CD4-positive, alpha-beta memory T cell (primary cell): ENCODE data around the gene ALG12. TPM values are rescaled to one million over a fixed set of nuclear protein-coding genes. Genes with fewer than 3 reads are reported as not detected.

Source experiments
- CTCF ChIA-PET: fragments of 350-600 bp; sonication (Branson Sonifier 250); formaldehyde crosslinking; loops from one replicate; lab custom pipeline; 2021; ENCODE audit warnings: inconsistent platforms; ENCODE audit not compliant: partially characterized antibody; lab: Charles Lee
- POLR2A ChIA-PET: fragments of 350-600 bp; sonication (Branson Sonifier 250); formaldehyde crosslinking; loops from one replicate; lab custom pipeline; 2021; ENCODE audit not compliant: partially characterized antibody; lab: Charles Lee
- DNase-seq, 5 donors: peaks; one replicate each; pipeline versions ENCODE4 v3.0.0 to v3.0.0-alpha.2; 2020 to 2022; ENCODE audit warnings: mixed read lengths in 1 of 5
- H3K27ac ChIP-seq: one replicate; pipeline ENCODE4 v1.7.0; 2013; ENCODE audit warnings: low read depth, low read length
- H3K27me3 ChIP-seq: 2 replicates; pipeline ENCODE4 v1.7.0; 2013; ENCODE audit warnings: mild to moderate bottlenecking, low read length, moderate library complexity; ENCODE audit not compliant: insufficient read depth
- H3K36me3 ChIP-seq: 2 replicates; pipeline ENCODE4 v1.7.0; 2013; ENCODE audit warnings: mild to moderate bottlenecking, low read length, moderate library complexity; ENCODE audit not compliant: insufficient read depth
- H3K4me1 ChIP-seq: 2 replicates; pipeline ENCODE4 v1.7.0; 2013; ENCODE audit warnings: mild to moderate bottlenecking, low read length, moderate library complexity; ENCODE audit not compliant: insufficient read depth
- H3K4me3 ChIP-seq, 2 donors: one replicate each; pipeline ENCODE4 v1.7.0; 2013; ENCODE audit warnings: low read length in 2 of 2, mild to moderate bottlenecking in 1 of 2
- H3K9me3 ChIP-seq, 2 donors: one replicate each; pipeline ENCODE4 v1.7.0; 2013; ENCODE audit warnings: low read length in 2 of 2, control low read depth in 1 of 2; ENCODE audit not compliant: control insufficient read depth in 1 of 2
- H3K27ac Mint-ChIP-seq, 7 donors: one replicate each; pipeline ENCODE4 v1.8.0; 2020 to 2021; ENCODE audit warnings: mixed read lengths in 7 of 7, mild to moderate bottlenecking in 6 of 7, inconsistent platforms in 3 of 7, moderate library complexity in 3 of 7
- H3K27me3 Mint-ChIP-seq, 2 donors: one replicate each; pipeline ENCODE4 v1.8.0; 2020 to 2021; ENCODE audit warnings: mixed read lengths in 2 of 2
- H3K36me3 Mint-ChIP-seq, 2 donors: one replicate each; pipeline ENCODE4 v1.8.0; 2020 to 2021; ENCODE audit warnings: mixed read lengths in 2 of 2, inconsistent platforms in 1 of 2, mild to moderate bottlenecking in 1 of 2
- H3K4me1 Mint-ChIP-seq, 4 donors: one replicate each; pipeline ENCODE4 v1.8.0; 2020 to 2021; ENCODE audit warnings: mixed read lengths in 4 of 4, mild to moderate bottlenecking in 1 of 4
- H3K4me3 Mint-ChIP-seq, 8 donors: one replicate each; pipeline ENCODE4 v1.8.0; 2020 to 2021; ENCODE audit warnings: mixed read lengths in 8 of 8, mild to moderate bottlenecking in 7 of 8, moderate library complexity in 6 of 8, inconsistent platforms in 3 of 8
- H3K9me3 Mint-ChIP-seq, 8 donors: one replicate each; pipeline ENCODE4 v1.8.0; 2020 to 2021; ENCODE audit warnings: mixed read lengths in 8 of 8, mild to moderate bottlenecking in 5 of 8, inconsistent platforms in 3 of 8, moderate library complexity in 1 of 8
- intact Hi-C: fragments of 100-400 bp; cut with micrococcal nuclease; formaldehyde crosslinking; loops from one replicate; pipeline ENCODE4 v1.15.1; 2023
- polyA plus RNA-seq, 2 donors: library from polyadenylated mRNA; unstranded; fragments of 300-500 nt; fragmentation: Illumina TruSeq; gene quantifications; one replicate each; pipeline ENCODE4 v1.2.3, GENCODE V29; 2021
- total RNA-seq, 2 experiments: library from RNA; stranded (reverse); gene quantifications; one replicate each; pipeline ENCODE4 v1.2.3, GENCODE V29; 2021

The ALG12 gene
- total and polyA plus RNA-seq, 4 experiments from 2014 or later, result 16.9 to 27.2 (median 19.3) TPM

GRCh38 chr22:49882519-49883293, 35.5 kb downstream of the ALG12 start:
- Histone ChIP-seq H3K27me3 (no peaks in the 10 kb centered on the region), H3K9me3 (no peaks in the 10 kb centered on the region), H3K36me3 (peaks cover 30% of the 10 kb centered on the region), H3K4me3 (no peak overlapping the region), H3K27ac (no peak overlapping the region), H3K4me1 (peaks cover 23% of the 10 kb centered on the region)
- H3K9me3 Mint-ChIP-seq, result no peaks in the 10 kb centered on the region
- intact Hi-C loops, result loop anchor here (10.0 kb wide), 1 partner anchor 118 kb away; no protein-coding TSS in a partner anchor
- no peak for DNase-seq
- H3K27ac Mint-ChIP-seq, result peak overlapping the region in 4 of 7 donors; percentile 16 to 88 (median 64)
- peak overlapping the region in 2 of 8 donors; percentile 8 to 45 for H3K4me3 Mint-ChIP-seq
- peaks cover 46 to 53% of the 10 kb centered on the region in 2 donors for H3K36me3 Mint-ChIP-seq
- CTCF ChIA-PET, result no interaction called here
- POLR2A ChIA-PET, result interaction anchor here (2.8 kb wide), 1 partner anchor 15 kb away, joined by 12 read pairs; no protein-coding TSS in a partner anchor
- H3K27me3 Mint-ChIP-seq, result no peaks in the 10 kb centered on the region
- peaks cover 23 to 44% (median 30%) of the 10 kb centered on the region in 4 donors for H3K4me1 Mint-ChIP-seq

DNA sequence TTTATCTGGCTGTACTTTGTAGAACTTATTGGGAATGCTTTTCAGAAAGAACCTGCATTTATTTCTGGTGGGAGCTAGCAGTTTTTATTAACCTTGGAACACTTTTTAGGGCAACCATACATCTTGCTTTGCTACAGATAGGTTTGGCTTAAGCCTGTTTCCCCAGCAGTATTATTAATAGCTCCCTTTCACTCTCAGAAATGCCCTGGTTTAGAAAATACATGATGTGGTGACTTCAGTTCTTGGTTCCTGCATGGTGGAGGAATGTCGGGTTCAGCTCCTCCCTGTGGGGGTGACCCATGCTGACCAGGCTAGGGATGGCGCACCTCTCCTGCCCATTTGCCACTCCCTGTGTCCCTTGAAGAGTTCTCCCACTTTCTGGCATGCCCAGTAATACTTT, 36.4 kb downstream of the ALG12 start:
- Mint-ChIP-seq H3K4me1 (peaks cover 25 to 47% (median 32%) of the 10 kb centered on the region in 4 donors), H3K9me3 (no peaks in the 10 kb centered on the region), H3K4me3 (peak overlapping the region in 3 of 8 donors; percentile 17 to 46 (median 28)), H3K27ac (peak overlapping the region in 4 of 7 donors; percentile 30 to 73 (median 63)), H3K27me3 (no peaks in the 10 kb centered on the region), H3K36me3 (peaks cover 42 to 47% of the 10 kb centered on the region in 2 donors)
- intact Hi-C loops, result loop anchor here (10.0 kb wide), 1 partner anchor 117 kb away; no protein-coding TSS in a partner anchor
- H3K36me3 ChIP-seq, result peaks cover 22% of the 10 kb centered on the region
- H3K4me1 ChIP-seq, result peaks cover 23% of the 10 kb centered on the region
- DNase-seq, result no peak
- ChIA-PET CTCF (interaction anchor here (0.9 to 1.7 kb wide), 2 partner anchors 8 to 14 kb away, joined by 3 to 4 read pairs; no protein-coding TSS in a partner anchor), POLR2A (interaction anchor here (2.8 kb wide), 1 partner anchor 14 kb away, joined by 12 read pairs; no protein-coding TSS in a partner anchor)
- H3K9me3 ChIP-seq, result no peaks in the 10 kb centered on the region
- H3K4me3 ChIP-seq, result no peak overlapping the region
- H3K27me3 ChIP-seq, result no peaks in the 10 kb centered on the region
- no peak overlapping the region for H3K27ac ChIP-seq

DNA sequence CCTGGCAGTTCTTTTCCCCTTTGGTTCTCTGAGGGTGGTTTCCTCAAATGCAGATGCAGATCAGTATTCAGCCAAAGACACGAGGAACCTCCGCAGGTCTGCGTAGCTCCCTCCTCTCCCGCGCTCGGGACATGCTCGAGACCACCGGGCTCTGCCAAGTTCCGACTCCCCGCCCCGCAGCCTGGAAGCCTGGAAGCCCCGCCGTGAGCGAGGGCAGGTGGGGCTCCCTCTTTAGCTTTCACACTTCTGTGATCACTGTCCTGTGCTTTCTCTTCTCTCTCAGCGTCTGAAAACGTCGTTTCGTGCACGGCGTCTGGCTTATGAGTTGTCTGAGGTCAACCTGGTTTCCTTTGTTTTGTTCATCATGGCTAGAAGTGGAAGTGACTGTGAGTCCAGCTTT, 38.0 kb downstream of the ALG12 start:
- Histone ChIP-seq H3K27ac (no peak overlapping the region), H3K4me3 (no peak overlapping the region), H3K36me3 (peaks cover 6% of the 10 kb centered on the region), H3K4me1 (peaks cover 23% of the 10 kb centered on the region), H3K27me3 (no peaks in the 10 kb centered on the region), H3K9me3 (no peaks in the 10 kb centered on the region)
- CTCF ChIA-PET, result interaction anchor here (1.7 kb wide), 1 partner anchor 9 kb away, joined by 4 read pairs; no protein-coding TSS in a partner anchor
- Mint-ChIP-seq H3K27ac (peak overlapping the region; percentile 6 to 71 (median 63)), H3K27me3 (no peaks in the 10 kb centered on the region), H3K9me3 (no peaks in the 10 kb centered on the region), H3K36me3 (peaks cover 36 to 37% of the 10 kb centered on the region in 2 donors), H3K4me3 (peak overlapping the region in 3 of 8 donors; percentile 7 to 67 (median 13)), H3K4me1 (peaks cover 30 to 58% (median 38%) of the 10 kb centered on the region in 4 donors)
- DNase-seq, result no peak
- intact Hi-C loops, result loop anchor here (10.0 kb wide), 1 partner anchor 115 kb away; no protein-coding TSS in a partner anchor
- POLR2A ChIA-PET, result interaction anchor here (1.4 to 2.8 kb wide), 2 partner anchors 10 to 12 kb away, joined by 4 to 12 read pairs; no protein-coding TSS in a partner anchor

GRCh38 chr22:49879871-49880270, 38.4 kb downstream of the ALG12 start:
- ChIA-PET POLR2A (interaction anchor here (1.4 to 2.8 kb wide), 2 partner anchors 9 to 12 kb away, joined by 4 to 12 read pairs; no protein-coding TSS in a partner anchor), CTCF (no interaction called here)
- intact Hi-C loops, result loop anchor here (10.0 kb wide), 1 partner anchor 115 kb away; no protein-coding TSS in a partner anchor
- no peaks in the 10 kb centered on the region for H3K9me3 ChIP-seq
- Mint-ChIP-seq H3K4me1 (peaks cover 30 to 61% (median 40%) of the 10 kb centered on the region in 4 donors), H3K27ac (peak overlapping the region in 4 of 7 donors; percentile 27 to 71 (median 65)), H3K27me3 (no peaks in the 10 kb centered on the region), H3K36me3 (peaks cover 39% of the 10 kb centered on the region in 2 donors), H3K9me3 (no peaks in the 10 kb centered on the region), H3K4me3 (peak overlapping the region in 3 of 8 donors; percentile 5 to 67 (median 13))
- peaks cover 2% of the 10 kb centered on the region for H3K36me3 ChIP-seq
- H3K27ac ChIP-seq, result no peak overlapping the region
- no peaks in the 10 kb centered on the region for H3K27me3 ChIP-seq
- no peak overlapping the region for H3K4me3 ChIP-seq
- DNase-seq, result no peak
- peaks cover 23% of the 10 kb centered on the region for H3K4me1 ChIP-seq

- Histone ChIP-seq H3K4me1 (peaks cover 26% of the 10 kb centered on the region), H3K4me3 (no peak overlapping the region), H3K27me3 (no peaks in the 10 kb centered on the region), H3K36me3 (no peaks in the 10 kb centered on the region), H3K27ac (no peak overlapping the region), H3K9me3 (no peaks in the 10 kb centered on the region)
- H3K27ac Mint-ChIP-seq, result peak overlapping the region in 1 of 7 donors; percentile 16
- ChIA-PET POLR2A (no interaction called here), CTCF (no interaction called here)
- intact Hi-C loops, result no loop called here
- H3K27me3 Mint-ChIP-seq, result no peaks in the 10 kb centered on the region
- peaks cover 29 to 69% (median 47%) of the 10 kb centered on the region in 4 donors for H3K4me1 Mint-ChIP-seq
- H3K4me3 Mint-ChIP-seq, result no peak overlapping the region
- peaks cover 34 to 38% of the 10 kb centered on the region in 2 donors for H3K36me3 Mint-ChIP-seq
- no peaks in the 10 kb centered on the region for H3K9me3 Mint-ChIP-seq
- no peak for DNase-seq
Observed at GRCh38 chr22:49878206-49878605, 40.0 kb downstream of the ALG12 start.

DNA sequence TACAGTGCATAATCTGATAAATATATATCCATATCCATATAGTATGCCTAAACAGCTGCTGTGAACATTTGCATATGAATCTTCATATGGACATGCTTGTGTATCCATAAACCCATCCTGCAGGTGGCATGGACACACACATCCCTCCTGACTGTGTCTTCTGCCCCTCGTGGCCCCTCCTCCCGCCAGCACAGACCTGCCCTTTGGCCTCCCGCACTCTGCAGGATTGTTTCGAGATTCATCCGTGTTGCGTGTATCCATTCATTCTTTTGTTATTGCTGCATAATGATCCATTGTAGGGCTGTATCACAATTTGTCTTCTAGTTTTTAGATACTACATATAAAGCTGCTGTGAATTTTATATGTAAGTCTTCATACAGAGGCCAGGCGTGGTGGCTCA, 40.6 kb downstream of the ALG12 start:
- H3K27ac ChIP-seq, result no peak overlapping the region
- peaks cover 30% of the 10 kb centered on the region for H3K4me1 ChIP-seq
- no peak overlapping the region for H3K4me3 ChIP-seq
- no peaks in the 10 kb centered on the region for H3K9me3 ChIP-seq
- CTCF ChIA-PET, result no interaction called here
- peaks cover 32 to 34% of the 10 kb centered on the region in 2 donors for H3K36me3 Mint-ChIP-seq
- peak overlapping the region in 4 of 7 donors; percentile 42 to 77 (median 50) for H3K27ac Mint-ChIP-seq
- H3K27me3 Mint-ChIP-seq, result no peaks in the 10 kb centered on the region
- peaks cover 30 to 67% (median 46%) of the 10 kb centered on the region in 4 donors for H3K4me1 Mint-ChIP-seq
- POLR2A ChIA-PET, result interaction anchor here (0.6 to 1.4 kb wide), 2 partner anchors 23 to 40 kb away, joined by 3 read pairs; no protein-coding TSS in a partner anchor
- H3K9me3 Mint-ChIP-seq, result no peaks in the 10 kb centered on the region
- no peak for DNase-seq
- intact Hi-C loops, result no loop called here
- H3K4me3 Mint-ChIP-seq, result no peak overlapping the region
- H3K36me3 ChIP-seq, result no peaks in the 10 kb centered on the region
- no peaks in the 10 kb centered on the region for H3K27me3 ChIP-seq
